HG03521 (cell line): ENCODE measurements around the gene PLAAT3.
"Not testable (repeated sequence)": the region's sequence is repeated elsewhere in the genome, so short reads cannot be mapped to it uniquely, and the experiment has no call there.

Source experiments
- ATAC-seq: cut with Tn5 transposase; IDR thresholded peaks from one replicate; pipeline ENCODE4 v1.9.1; 2021; ENCODE audit warnings: mild to moderate bottlenecking, moderate library complexity; ENCODE audit not compliant: unreplicated experiment

The PLAAT3 gene

DNA sequence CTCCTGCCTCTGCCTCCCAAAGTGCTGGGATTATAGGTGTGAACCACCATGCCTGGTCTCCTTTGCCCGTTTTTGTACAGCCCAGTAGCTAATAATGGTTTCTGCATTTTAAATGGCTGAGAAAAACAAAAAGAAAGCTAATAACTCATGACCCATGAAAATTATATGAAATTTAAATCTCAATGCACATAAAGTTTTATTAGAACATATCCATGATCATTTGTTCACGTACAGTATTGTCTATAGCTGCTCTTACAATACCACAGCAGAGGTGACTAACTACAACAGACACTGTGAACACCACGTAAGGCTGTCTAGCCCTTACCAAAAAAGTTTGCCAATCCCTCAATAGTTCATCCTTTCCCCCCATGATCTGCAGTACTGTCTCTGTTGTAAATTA is 44.7 kb downstream of the PLAAT3 start:
- ATAC-seq = no peak

DNA sequence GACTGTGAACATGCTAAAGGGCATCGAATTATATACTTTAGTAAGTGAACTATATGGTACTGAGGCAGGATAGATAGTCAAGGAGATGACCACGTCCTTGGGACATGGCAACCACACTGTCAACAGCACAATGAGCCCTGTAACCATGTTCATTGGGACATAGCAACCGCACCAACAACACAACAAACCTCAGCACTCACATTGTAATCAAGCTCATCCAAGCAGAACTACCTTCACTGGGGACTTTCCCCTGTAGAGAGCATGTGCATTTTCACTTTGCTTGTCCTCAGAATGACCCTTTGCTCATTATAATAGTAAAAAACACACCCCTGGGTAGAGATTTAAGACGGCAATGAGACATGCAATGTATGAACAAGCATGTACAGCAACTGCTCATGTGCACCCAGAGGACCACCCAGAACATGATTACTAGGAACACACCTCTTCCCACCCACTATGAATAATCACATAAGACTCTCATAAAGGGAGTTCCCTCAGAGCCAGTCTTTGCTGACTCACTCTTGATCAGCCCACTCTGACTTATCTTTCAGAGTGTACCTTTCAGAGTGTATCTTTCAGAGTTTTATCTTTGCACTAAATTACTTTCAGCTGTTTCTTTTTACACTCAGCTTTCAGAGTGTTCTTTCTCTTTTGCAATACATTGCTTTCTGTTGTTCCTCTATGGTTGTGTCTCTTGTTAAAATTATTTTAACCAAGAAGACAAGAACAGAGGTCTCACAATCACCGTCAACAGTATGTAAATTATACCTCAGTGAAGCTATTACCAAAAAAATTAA is 47.0 kb downstream of the PLAAT3 start:
- peak; percentile 83 for ATAC-seq

DNA sequence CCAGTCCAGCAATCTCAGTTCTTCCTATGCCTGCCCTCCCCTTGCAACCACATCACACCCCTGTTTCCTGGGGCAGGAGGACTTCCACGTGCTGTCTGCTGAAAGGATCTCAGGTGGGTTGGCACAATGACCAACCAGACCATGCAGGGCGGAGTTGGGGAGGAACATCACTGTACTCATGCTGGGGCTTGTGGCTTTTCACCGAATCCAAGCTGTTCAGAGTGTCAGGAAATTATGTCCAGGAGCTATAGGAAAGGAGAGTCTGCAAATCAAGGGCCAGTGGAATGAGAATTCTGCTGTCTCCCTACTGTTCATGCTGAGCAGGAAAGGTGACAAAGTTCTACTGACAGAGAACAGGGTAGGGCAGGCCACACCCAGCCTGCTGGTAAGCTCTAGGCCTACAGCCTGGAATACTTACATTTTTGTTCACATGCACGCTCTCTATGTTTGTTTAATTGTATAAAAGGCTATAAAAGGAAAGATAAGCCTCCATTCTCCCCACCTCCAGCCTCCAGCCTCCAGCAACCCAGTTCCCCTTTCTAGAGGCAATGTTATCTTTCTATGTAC is 49.4 kb downstream of the PLAAT3 start:
- ATAC-seq = no peak

DNA sequence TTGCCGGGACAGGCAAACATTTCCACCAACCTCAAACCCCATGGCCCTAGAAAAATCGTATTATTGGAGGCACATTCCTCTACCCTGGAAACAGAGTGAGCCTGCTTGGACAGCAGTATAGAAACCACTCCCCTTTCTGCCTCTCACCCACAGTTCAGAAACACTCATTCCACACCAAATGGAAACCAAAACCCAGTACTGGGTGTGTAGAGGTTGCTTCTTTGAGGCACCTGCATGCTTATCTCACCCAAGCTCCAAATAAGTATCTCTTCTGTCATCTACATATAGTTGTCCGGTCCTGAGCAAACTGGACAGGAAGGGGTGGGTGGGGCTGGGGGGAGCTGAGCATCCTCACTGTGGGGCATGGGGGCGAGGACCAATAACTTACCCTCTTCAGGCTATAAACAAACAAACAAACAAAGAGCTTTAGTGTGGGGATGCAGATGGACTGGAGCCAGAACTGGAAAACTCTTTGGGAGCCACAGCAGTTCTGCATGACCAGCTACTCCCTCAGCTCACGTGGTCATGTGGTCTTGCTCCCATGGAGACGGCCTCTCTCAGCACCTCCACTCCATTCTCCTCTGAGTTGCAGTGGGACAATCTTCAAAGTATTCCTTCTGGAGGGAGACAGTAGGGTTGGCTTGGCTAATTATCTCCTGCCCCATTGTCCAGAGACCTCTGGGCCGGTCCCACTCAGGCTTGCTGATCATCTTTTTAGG is 50.0 kb downstream of the PLAAT3 start:
- peak; percentile 58 for ATAC-seq

DNA sequence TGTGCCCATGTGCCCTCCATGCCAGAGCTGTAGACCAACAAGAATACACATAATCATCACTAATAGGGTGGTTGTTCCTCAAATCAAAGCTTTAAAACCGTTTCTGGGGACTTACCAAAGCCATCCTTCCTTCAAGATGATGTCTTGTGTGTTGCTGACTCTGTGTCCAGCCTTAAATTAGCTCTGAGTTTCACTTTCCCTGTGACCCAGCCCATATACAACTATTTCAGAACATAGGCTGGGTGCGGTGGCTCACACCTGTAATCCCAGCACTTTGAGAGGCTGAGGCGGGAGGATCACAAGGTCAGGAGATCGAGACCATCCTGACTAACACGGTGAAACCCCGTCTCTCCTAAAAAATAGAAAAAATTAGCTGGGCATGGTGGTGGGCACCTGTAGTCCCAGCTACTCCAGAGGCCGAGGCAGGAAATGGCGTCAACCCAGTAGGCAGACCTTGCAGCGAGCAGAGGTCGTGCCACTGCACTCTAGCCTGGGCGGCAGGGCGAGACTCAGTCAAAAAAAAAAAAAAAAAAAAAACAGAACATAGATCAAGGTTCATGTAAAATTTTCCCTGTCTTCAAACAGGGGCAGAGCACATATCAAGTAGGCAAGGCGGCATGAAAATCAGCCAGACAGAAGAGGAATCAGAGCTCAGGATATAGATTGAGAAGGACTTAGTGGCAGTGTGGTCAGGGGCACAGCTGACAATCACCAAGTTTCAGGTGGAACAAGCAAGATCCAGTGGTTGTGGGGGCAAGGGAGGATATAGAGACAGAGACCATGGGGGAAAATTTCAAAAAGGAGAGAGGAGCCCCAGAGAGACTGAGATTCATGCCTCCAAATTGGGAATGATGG is 50.8 kb downstream of the PLAAT3 start, which contains the start of gene PLAAT2:
TSS of gene PLAAT2 (minus strand) at position 179 of the 855 bp plus-strand sequence. CDS start at position 124, 55 bp downstream.
- ATAC-seq = peak; percentile 2

DNA sequence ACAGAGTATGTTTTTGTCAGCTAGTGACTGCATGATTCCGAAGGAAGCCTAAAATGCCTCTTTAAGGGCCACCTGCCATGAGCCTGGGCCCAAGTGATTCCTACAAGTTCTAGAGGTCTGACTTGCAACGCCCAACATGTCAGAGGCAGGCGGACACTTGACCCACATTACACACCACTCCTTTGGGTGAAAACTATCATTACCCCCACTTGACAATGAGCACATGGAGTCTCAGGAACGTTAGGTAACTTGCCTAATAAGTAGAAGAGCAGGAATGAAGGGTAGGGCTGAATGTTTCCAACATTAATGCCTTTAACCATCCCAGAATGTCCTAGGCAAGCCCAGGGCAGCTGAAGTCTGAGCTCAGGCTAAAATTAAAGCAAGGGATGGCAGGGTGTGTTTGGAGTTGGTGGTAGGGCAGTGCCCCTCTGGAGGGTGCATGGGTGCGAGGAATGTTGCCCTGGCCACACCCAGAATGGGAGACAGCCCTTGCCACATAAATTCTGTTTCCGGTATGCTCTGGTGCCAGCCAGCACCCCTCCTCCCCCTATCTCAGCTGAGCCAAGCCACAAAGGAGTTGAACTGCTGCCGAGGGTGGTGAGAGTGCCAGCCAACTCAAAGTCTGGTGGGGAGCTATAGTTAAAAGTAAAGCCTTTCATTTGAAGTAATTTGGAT is 53.6 kb downstream of the PLAAT3 start:
- no peak for ATAC-seq

DNA sequence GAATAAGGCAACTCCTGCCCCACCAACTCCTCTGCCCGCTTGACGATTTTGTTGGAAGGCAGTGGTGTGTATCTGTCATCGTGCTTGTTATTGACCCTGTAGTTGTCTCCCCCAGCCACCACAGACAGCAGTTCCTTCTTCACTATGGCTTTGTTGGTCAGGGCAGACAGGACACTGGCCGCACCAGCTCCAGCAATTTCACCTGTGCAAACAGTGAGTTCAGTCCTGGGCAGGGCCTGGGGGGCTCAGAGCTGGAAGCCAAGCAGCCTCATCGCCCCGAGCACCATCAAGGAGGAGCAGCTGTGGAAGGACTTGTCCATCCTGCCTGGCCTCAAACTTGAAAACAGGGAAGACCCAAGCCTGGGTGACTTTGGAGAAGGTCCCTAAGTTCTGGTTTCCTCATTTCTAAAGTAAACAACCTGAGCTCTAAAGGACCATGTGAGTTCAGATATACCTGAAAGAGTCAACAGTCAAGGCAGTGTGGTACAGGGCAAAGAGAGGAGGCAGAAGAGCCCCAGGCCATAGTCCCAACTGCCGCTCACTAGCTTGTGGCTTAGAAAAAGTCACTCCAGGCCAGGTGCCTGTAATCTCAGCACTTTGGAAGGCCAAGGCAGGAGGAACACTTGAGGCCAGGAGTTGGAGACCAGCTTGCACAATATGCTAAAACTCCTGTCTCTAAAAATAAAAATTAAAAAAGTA is 55.6 kb downstream of the PLAAT3 start:
- ATAC-seq = no peak

DNA sequence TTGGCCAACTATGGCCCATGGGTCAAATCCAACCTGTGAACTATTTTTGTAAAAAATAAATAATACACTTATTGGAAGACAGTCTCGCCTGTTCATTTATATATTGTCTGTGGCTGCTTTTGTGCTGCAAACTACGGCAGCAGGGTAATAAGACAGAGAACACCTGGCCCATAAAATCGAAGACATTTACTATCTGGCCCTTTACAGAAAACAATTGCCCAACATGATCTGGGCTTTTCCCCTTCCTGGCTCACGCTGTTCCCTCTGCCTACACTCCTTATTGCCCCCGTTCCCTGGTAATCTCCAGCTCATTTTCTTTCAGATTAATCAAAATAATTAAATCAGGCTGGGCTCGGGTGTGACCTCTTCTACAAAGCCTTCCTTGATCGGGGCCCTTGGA is 56.7 kb downstream of the PLAAT3 start:
- ATAC-seq = no peak

DNA sequence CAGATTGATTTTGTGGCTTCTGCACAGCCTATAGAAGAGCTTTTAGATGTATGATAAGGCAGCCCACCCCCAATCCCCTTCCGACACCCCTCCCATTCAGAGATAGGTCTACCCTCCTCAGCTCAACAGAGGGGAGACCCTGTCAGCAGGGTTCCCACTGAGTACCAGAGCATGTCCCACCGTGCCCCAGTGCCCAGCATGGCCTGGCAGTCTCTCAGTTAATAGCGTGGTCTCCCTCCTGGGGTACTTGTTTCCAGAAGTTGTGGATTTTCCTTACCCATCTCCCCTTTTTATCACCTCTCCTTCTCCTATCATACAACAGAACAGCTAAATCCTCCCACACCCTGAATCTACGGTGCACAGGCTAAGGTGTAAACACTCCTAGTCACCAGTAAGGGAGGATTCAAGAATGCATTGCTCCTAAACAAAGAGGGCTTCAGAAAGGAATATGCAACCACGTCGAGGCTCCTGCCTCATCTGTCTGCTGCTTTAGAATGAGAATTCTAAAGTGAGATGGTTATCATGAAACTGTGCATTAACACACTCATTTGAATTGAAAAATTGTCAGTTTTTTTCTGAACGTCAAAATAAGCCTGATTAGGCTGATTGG is 57.7 kb downstream of the PLAAT3 start:
- ATAC-seq = no peak

DNA sequence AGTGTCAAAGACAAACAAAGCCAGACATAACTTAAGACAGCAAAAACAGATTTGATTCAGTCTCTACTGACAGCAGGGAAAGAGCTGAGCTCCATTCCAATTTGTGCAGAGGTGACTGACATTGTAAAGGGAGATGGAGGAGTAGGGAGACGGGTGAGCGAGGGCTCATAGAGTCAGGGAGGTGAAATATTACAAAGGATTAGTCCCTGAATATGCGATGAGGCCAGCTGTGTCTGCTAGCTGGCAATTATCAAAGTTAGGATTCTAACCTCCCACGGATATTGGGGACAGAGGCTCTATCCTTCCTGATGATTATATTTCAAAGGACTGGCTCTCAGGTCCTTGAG is 59.4 kb downstream of the PLAAT3 start:
- no peak for ATAC-seq

DNA sequence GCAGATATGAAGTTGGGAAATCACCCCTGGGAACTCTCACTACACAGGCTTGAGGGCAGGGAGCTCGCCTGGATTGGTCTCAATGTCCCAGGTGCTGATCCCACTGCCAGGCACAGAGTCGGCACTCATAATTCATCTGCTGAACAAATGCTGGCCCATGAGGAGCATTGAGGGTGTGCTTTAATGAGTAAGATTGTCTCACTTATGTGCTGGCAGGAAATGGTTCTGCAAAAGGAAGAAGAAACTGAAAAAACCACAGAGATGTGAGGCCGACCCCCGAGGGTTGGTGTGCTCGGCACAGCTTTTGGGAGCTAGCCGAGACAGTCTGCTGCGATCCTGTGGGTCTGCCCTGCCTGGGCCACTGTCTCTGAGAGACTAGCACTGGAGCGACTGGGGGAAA is 60.5 kb downstream of the PLAAT3 start:
- no peak for ATAC-seq

DNA sequence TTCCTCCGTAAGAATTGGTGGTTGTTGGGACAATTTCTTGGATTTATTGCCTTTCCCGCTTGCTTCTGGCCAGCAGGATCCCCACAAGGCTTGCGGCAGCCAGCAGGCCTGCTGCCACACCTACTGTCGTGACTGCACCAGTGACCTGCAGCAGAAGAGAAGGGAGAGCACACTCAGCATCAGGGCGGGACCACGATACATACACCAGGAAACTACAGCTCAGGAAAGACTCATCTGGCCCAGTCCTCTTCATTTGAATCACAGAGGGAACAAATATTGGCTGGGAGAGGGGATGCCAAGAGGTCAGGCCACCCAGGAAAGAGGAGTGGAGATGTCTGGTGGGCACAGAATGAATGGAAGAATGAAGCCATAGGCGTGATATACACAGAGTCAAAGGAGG is 61.3 kb downstream of the PLAAT3 start:
- ATAC-seq = no peak

DNA sequence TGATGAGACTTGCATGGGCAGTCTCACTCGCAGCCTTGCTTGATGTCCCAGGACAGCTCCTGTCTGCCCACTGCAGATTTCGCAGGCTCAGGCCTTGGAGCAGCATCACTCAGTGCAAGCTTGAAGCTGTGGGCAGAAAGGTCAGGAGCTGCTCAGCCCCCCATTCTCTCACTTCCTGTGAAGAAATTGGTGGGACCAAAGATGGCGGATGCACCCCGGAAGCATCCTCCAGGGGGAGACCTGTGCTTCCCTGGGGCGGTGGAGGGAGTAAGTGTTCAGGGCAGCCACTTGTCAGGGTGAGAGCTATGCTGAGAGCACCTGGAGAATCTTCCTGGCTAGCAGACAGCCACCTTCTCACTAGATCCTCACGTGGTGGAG is 62.4 kb downstream of the PLAAT3 start:
- no peak for ATAC-seq

DNA sequence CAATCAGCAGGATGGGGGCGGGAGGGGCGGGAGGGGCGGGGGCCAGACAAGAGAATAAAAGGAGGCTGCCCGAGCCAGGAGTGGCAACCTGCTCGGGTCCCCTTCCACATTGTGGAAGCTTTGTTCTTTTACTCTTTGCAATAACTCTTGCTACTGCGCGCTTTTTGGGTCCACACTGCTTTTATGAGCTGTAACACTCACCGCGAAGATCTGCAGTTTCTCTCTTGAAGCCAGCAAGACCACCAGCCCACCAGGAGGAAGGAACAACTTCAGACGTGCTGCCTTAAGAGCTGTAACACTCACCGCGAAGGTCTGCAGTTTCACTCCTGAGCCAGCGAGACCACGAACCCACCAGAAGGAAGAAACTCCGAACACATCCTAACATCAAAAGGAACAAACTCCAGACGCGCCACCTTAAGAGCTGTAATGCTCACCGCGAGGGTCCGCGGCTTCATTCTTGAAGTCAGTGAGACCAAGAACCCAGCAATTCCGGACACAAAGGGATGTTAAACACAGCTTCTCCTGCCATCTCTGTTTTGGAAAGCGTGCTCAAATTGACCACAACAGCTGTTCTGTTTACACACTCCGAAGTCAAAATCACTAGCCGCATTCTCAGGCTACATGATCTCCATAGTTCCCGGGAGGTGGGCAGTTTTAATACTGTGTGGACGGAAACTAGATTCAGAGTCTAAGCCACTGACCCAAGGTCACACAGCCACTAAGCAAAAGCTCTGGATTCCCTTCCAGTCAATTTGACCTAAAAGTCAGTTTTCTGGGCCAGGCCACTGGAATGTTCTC is 62.9 kb downstream of the PLAAT3 start:
- no peak for ATAC-seq

DNA sequence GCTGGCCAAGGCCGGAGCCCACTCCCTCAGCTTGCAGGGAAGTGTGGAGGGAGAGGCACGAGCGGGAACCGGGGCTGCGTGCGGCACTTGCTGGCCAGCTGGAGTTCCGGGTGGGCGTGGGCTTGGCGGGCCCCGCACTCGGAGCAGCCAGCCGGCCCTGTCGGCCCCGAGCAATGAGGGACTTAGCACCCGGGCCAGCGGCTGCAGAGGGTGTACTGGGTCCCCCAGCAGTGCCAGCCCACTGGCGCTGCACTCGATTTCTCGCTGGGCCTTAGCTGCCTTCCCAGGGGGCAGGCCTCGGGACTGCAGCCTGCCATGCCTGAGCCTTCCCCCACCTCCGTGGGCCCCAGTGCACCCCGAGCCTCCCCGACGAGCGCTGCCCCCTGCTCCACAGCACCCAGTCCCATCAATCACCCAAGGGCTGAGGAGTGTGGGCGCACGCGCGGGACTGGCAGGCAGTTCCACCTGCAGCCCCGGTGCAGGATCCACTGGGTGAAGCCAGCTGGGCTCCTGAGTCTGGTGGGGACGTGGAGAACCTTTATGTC is 64.0 kb downstream of the PLAAT3 start:
- ATAC-seq = not testable (repeated sequence)

DNA sequence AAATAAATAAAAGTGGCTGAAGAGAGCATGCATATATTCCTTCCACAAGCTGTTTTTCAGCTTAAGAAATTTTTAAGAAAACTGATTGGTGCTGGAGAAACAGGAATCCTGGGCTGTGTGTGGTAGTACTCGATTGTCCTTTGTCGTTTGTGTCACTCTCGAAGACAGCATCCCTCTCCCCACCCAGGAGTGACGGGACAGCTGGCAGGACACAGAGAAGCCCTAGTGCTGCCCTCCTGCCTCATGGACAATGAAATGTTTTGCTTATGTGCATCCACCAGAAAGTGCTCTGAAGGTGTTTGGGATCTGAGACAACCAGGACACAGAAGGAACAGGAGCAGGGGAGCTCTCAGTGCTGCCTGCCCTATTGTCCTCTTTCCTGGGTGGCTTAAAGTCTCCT is 64.8 kb downstream of the PLAAT3 start:
- ATAC-seq = no peak

DNA sequence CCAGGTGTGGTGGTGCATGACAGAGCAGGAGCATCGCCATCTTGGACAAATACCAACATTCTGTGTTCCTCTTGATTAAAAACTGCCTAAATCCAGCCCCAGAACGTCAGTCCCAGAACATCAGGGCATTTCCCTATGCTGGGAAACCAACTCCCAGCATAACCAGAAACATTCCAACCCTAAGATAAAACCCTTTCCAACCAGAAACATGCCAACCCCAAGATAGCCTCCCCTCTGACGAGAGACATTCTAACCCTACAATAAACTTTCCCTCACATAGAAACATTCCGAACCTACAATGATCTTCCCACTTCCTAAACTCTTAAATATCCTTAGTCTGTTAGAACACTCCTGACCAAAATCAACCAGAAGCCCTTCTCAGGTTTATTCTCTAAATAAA is 66.1 kb downstream of the PLAAT3 start:
- ATAC-seq = no peak

DNA sequence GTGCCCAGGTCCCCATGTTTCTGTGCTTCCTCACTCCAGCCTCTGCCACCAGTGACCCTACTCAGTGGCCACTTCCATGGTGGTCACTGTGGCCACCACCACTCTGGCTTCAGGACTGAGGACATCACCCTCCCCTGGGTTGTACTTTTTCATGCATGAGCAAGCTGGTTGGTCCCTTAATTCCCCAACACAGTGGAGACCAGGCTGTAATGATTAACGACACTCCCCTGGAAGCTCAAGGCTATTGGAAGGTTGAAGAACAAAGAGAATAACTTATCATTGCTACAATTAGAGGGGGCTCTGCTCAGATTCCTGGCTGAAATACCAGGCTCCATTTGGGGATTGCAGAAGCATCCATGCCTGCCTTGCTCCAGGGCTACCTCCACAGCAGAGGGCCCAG is 67.2 kb downstream of the PLAAT3 start:
- ATAC-seq = no peak

DNA sequence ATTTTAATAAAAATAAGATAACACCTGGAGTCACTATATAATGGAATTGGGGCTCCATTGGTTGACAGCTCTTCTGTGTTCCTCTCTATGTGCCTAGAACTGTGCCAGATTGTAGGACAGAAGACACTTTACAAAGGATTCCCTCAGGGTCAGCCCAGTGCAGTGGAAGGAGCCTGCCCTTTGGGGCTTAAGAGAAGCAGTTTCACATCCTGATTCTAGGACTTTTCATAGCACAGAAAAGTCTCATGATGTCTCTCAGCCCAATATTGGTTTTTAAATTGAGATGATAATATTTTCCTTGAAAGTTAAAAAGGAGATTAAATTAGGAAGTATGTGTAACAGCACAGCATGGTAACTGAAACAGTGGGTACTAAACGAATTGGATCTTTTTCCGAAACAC is 70.5 kb downstream of the PLAAT3 start:
- no peak for ATAC-seq
